PFSK-1 (cell line): ENCODE results near the gene TMEM37.

ENCODE experiments used
- FOXP2 ChIP-seq: optimal IDR thresholded peaks from 2 replicates; pipeline ENCODE3; 2011; ENCODE audit warnings: borderline replicate concordance, control low read depth, inconsistent platforms; ENCODE audit not compliant: insufficient read depth; ENCODE audit errors: extremely low read length, extremely low read depth
- POLR2AphosphoS5 ChIP-seq: IDR thresholded peaks from 2 replicates; pipeline ENCODE4 v1.6.1; 2012; ENCODE audit warnings: low read depth, mild to moderate bottlenecking, control low read depth, low read length, moderate library complexity
- SIN3A ChIP-seq: IDR thresholded peaks from 2 replicates; pipeline ENCODE4 v1.6.1; 2012; ENCODE audit warnings: mild to moderate bottlenecking, low read length, moderate library complexity, borderline replicate concordance; ENCODE audit not compliant: insufficient read depth
- TAF1 ChIP-seq: IDR thresholded peaks from 2 replicates; pipeline ENCODE4 v1.6.1; 2012; ENCODE audit warnings: low read length, control low read depth, borderline replicate concordance; ENCODE audit not compliant: insufficient read depth
- TF ChIP-seq, protein P1 (sequence below), 2 experiments: IDR thresholded peaks; 2 replicates each; pipeline versions ENCODE4 v1.6.1 to v1.8.0; 2011 to 2012; ENCODE audit warnings: low read depth in 2 of 2, low read length in 2 of 2, control low read depth in 1 of 2, inconsistent platforms in 1 of 2, mild to moderate bottlenecking in 1 of 2, moderate library complexity in 1 of 2; ENCODE audit not compliant: insufficient read depth in 1 of 2

TMEM37 gene

DNA sequence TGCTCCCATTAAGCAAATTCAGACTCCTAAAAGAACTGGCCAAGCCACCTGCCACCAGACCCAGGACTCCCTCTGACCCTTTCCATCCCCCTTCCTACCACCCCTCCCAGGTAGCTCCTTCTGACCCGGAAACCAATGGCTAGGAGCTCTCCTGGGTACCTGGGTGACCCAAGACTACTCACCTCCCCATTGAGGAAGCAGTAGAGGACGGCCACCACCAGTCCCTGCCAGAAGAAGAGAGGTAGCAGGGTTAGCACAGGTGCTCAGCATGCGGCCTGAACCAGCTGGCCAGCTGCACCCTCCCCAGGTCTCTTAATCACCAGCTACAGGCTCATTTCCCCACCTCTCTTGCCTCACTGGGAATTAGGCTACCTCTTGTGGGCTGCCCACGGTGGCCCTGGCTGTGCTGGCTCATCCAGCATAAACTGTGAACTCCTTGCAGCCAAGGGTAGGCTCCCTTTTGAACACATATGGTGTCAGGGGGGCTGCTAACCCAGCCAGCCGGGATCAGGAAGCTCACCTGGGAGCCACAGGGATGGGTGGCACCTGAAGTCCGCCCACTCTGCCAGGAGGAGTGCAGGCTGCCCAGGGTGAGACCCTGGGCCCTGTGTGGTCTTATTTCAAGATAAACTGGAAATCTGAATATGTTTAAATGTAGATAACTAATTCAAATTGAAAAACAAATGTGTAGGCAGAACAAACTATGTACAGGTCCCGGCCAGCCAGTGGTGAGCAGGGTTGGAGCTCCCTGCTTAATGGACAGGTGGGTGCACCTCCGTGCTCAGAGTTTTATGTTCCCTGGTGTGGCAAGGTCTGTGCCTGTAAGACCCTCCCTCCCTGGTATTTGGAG, 9.9 kb downstream of the TMEM37 start:
- TF ChIP-seq FOXP2 = no peak
- TF ChIP-seq POLR2AphosphoS5 = no peak
- TF ChIP-seq, protein P1, sequence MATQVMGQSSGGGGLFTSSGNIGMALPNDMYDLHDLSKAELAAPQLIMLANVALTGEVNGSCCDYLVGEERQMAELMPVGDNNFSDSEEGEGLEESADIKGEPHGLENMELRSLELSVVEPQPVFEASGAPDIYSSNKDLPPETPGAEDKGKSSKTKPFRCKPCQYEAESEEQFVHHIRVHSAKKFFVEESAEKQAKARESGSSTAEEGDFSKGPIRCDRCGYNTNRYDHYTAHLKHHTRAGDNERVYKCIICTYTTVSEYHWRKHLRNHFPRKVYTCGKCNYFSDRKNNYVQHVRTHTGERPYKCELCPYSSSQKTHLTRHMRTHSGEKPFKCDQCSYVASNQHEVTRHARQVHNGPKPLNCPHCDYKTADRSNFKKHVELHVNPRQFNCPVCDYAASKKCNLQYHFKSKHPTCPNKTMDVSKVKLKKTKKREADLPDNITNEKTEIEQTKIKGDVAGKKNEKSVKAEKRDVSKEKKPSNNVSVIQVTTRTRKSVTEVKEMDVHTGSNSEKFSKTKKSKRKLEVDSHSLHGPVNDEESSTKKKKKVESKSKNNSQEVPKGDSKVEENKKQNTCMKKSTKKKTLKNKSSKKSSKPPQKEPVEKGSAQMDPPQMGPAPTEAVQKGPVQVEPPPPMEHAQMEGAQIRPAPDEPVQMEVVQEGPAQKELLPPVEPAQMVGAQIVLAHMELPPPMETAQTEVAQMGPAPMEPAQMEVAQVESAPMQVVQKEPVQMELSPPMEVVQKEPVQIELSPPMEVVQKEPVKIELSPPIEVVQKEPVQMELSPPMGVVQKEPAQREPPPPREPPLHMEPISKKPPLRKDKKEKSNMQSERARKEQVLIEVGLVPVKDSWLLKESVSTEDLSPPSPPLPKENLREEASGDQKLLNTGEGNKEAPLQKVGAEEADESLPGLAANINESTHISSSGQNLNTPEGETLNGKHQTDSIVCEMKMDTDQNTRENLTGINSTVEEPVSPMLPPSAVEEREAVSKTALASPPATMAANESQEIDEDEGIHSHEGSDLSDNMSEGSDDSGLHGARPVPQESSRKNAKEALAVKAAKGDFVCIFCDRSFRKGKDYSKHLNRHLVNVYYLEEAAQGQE (IDR thresholded peaks at IDR 0.05; ENCODE audit: insufficient read depth in 1 of 2, low read depth in 2 of 2, low read length in 2 of 2) = no peak
- no peak for TF ChIP-seq TAF1
- no peak for TF ChIP-seq SIN3A

DNA sequence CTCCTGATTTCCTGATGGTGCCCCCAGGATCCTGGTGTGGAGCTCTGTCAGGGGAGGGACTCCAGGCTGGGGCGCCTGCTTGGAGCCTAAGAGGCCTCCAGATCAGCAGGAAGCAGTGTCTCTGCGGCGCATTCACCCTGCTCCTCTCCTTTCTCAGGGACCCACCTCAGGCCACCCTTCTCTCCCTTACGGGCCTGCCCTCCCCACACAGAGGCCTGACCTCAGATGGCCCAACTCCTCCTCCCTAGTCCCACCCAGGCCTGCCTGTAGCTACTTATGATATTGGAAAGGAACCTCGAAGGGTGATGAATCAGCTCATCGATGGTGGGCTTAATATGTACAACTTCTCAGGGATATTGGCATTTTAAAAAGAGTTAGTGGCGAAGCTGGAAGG, 10.6 kb downstream of the TMEM37 start:
- no peak for TF ChIP-seq FOXP2

DNA sequence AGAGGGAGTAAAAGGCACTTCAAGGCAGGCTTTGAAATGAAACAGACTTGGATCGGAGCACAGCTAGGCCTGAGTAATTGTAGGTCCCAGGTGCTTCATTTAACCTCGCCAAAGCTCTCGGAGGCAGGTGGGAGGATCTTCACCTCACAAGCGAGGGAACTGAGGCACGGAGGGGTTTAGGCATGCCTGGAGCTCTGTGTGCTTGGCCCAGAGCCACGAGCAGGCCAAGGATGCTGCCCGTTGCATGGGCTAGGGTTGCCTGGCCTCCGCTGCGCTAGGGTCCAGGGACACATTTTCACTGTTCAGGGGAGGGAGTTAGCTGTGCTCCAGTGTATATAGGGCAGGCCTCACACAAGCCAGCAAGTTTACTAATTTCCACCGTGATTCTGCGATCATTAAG, 11.2 kb downstream of the TMEM37 start:
- TF ChIP-seq FOXP2 (no peak), TAF1 (no peak), SIN3A (no peak), POLR2AphosphoS5 (no peak)
- TF ChIP-seq, protein P1 (IDR thresholded peaks at IDR 0.05; ENCODE audit: insufficient read depth in 1 of 2, low read depth in 2 of 2, low read length in 2 of 2) = no peak

DNA sequence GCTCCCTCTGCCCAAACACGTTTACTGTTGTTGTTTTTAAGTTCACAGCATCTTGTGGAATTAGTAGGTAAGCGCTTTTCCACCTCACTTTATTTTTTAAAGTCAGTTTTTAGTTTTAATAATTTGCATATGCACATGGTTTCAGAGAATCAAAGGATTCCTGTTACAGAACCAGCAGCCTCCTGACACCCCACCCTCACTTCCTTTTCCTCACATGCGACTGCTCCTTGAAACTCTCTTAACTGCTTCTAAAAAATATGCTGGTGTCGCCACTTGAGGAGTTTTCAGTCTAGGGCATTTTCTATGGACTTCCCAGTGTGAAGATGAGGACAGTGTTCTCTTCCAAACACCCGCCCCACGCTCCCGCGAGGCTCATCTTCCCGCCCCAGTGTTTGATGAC, 14.4 kb downstream of the TMEM37 start:
- TF ChIP-seq TAF1 (no peak), FOXP2 (no peak)
- TF ChIP-seq, protein P1 (IDR thresholded peaks at IDR 0.05; ENCODE audit: insufficient read depth in 1 of 2, low read depth in 2 of 2, low read length in 2 of 2) = no peak

DNA sequence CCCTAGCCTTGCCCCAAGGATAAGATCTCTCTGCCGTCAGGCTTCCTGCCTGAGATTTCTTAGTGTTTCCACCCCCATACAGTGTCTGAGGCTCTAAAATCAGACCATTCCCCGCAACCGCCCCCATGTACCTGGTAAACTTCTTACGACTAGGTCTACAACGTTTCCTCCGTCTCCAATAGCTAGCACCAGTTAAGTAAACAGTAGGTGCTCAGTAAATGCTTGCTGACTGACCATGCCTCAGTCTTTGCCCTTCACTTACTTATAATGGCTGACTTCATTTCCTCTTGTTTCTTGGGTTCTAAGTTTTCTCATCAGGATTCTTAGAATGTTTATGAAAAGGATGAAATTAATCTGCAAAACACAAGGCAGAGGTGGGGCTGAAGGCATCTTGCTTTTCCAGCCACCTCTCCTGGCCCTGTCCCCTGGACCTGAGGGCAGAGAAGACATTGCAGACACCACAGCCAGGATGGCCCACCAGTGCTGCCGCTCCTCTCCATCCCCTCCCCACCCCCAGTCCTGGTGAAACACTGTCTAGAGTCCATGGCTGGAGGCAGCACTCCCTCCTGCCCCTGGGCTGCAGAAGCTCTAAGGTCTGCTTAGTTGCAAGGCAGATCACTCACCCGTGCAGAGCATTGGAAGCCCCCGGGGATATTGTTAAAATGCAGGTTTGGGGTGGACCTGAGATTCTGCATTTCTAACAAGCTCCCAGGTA, 16.9 kb downstream of the TMEM37 start:
- no peak for TF ChIP-seq FOXP2
- no peak for TF ChIP-seq SIN3A
- TF ChIP-seq TAF1 = no peak
- TF ChIP-seq, protein P1 (IDR thresholded peaks at IDR 0.05; ENCODE audit: insufficient read depth in 1 of 2, low read depth in 2 of 2, low read length in 2 of 2) = no peak
- TF ChIP-seq POLR2AphosphoS5 = no peak
